DND-41 (cell line): Measurements from ENCODE around the gene PRR35.

Experiments
- ATAC-seq: fragments of 200-7000 bp; cut with Tn5 transposase; 3 replicates; pipeline ENCODE4 v1.9.1; 2021; ENCODE audit warnings: low read depth; ENCODE audit not compliant: insufficient read depth
- DNase-seq: peaks from one replicate; pipeline ENCODE4 v3.0.0-alpha.2; 2020
- H2AFZ ChIP-seq: 2 replicates; pipeline ENCODE4 v1.6.0; 2012; ENCODE audit warnings: low read depth, low read length
- H3K27ac ChIP-seq: 2 replicates; pipeline ENCODE4 v1.5.1; 2012; ENCODE audit warnings: low read length, inconsistent platforms
- H3K27me3 ChIP-seq: fragments of 200-600 bp; sonication (generic); 2 replicates; pipeline ENCODE4 v1.6.0; 2012; ENCODE audit warnings: low read length, mild to moderate bottlenecking, inconsistent platforms; ENCODE audit not compliant: insufficient read depth, poor library complexity
- H3K36me3 ChIP-seq: 2 replicates; pipeline ENCODE4 v1.5.1; 2012; ENCODE audit warnings: low read length, inconsistent platforms; ENCODE audit not compliant: insufficient read depth
- H3K4me1 ChIP-seq: 2 replicates; pipeline ENCODE4 v1.5.1; 2012; ENCODE audit warnings: mild to moderate bottlenecking, low read length; ENCODE audit not compliant: insufficient read depth
- H3K4me2 ChIP-seq: 2 replicates; pipeline ENCODE4 v1.6.0; 2012; ENCODE audit warnings: mild to moderate bottlenecking, moderate library complexity, low read length, inconsistent platforms; ENCODE audit not compliant: insufficient read depth
- H3K4me3 ChIP-seq, 2 experiments: fragments of 200-600 bp in 1 of 2; shearing (Covaris generic) in 1 of 2; 2 replicates each; pipeline ENCODE4 v1.5.1; 2012 to 2016; ENCODE audit warnings: inconsistent platforms in 2 of 2, low read length in 2 of 2, mild to moderate bottlenecking in 2 of 2, low read depth in 1 of 2, moderate library complexity in 1 of 2
- H3K79me2 ChIP-seq: 2 replicates; pipeline ENCODE4 v1.6.0; 2012; ENCODE audit warnings: low read length, inconsistent platforms; ENCODE audit not compliant: insufficient read depth
- H3K9ac ChIP-seq: 2 replicates; pipeline ENCODE4 v1.6.0; 2012; ENCODE audit warnings: low read depth, mild to moderate bottlenecking, inconsistent platforms, low read length, moderate library complexity
- H3K9me3 ChIP-seq: 2 replicates; pipeline ENCODE4 v1.5.1; 2012; ENCODE audit warnings: low read length, moderate library complexity, mild to moderate bottlenecking, inconsistent platforms; ENCODE audit not compliant: insufficient read depth, severe bottlenecking
- H4K20me1 ChIP-seq: 2 replicates; pipeline ENCODE4 v1.6.0; 2012; ENCODE audit warnings: low read length; ENCODE audit not compliant: insufficient read depth
- EZH2 ChIP-seq: IDR thresholded peaks from 3 replicates; pipeline ENCODE4 v1.6.1; 2012; ENCODE audit warnings: borderline replicate concordance, low read depth, mild to moderate bottlenecking, moderate library complexity, low read length, inconsistent platforms; ENCODE audit not compliant: severe bottlenecking
- TF ChIP-seq, protein P1 (sequence below): IDR thresholded peaks from 2 replicates; pipeline ENCODE4 v1.5.1; 2012; ENCODE audit warnings: borderline replicate concordance, low read length, moderate library complexity, mild to moderate bottlenecking; ENCODE audit not compliant: poor library complexity, severe bottlenecking; ENCODE audit errors: extremely low read depth

The PRR35 gene

DNA sequence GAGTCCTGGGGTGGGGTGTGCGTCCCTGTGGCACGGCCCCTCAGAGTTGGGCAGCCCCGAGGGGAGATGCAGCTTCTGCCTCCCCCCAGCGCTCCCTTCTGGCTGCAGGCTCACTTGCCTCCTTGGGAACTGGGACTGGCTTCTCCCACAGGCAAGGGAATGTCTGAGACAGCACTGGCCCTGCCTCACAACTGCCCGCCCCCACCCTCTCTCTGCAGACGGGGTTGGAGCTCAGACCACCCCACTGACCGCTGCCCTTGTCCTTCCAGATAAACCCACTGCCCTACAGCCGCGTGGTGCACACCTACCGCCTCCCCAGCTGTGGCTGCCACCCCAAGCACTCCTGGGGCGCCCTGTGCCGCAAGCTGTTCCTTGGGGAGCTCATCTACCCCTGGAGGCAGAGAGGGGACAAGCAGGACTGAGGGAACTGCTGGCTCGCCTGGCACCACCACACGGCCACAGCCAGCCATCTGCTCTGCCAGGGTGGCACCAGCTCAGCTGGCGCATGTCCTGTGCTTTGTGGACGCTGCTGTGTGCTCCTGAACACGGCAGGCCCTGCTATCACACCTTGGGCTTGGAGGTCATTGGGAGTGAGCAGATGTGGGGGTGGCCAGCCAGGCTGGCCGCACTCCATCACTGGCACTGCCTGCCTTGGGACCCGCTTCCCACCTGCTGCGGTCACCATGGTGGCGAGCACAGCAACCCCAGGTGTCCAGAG lies 22.6 kb downstream of the PRR35 start:
- H3K27me3 ChIP-seq: no peaks in the 10 kb centered on the region
- no peaks in the 10 kb centered on the region for H3K9me3 ChIP-seq
- peak; percentile 5 for DNase-seq
- no peak overlapping the region for H3K27ac ChIP-seq
- peaks cover 22% of the 10 kb centered on the region for H4K20me1 ChIP-seq
- no peak overlapping the region for H3K4me3 ChIP-seq
- no peak overlapping the region for H3K9ac ChIP-seq
- H3K4me1 ChIP-seq: peaks cover 11% of the 10 kb centered on the region
- H2AFZ ChIP-seq: no peak overlapping the region
- no peak for TF ChIP-seq EZH2
- TF ChIP-seq, protein P1, sequence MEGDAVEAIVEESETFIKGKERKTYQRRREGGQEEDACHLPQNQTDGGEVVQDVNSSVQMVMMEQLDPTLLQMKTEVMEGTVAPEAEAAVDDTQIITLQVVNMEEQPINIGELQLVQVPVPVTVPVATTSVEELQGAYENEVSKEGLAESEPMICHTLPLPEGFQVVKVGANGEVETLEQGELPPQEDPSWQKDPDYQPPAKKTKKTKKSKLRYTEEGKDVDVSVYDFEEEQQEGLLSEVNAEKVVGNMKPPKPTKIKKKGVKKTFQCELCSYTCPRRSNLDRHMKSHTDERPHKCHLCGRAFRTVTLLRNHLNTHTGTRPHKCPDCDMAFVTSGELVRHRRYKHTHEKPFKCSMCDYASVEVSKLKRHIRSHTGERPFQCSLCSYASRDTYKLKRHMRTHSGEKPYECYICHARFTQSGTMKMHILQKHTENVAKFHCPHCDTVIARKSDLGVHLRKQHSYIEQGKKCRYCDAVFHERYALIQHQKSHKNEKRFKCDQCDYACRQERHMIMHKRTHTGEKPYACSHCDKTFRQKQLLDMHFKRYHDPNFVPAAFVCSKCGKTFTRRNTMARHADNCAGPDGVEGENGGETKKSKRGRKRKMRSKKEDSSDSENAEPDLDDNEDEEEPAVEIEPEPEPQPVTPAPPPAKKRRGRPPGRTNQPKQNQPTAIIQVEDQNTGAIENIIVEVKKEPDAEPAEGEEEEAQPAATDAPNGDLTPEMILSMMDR: no peak
- H3K36me3 ChIP-seq: peaks cover 30% of the 10 kb centered on the region
- H3K79me2 ChIP-seq: peaks cover 9% of the 10 kb centered on the region
- H3K4me2 ChIP-seq: no peak overlapping the region
- ATAC-seq: no peak

GRCh38 chr16:583470-583814 lies 23.2 kb downstream of the PRR35 start:
- ATAC-seq: no peak
- peaks cover 29% of the 10 kb centered on the region for H4K20me1 ChIP-seq
- H3K4me3 ChIP-seq: no peak overlapping the region

GRCh38 chr16:583815-584591 lies 23.8 kb downstream of the PRR35 start:
- Histone ChIP-seq H3K9ac (no peak overlapping the region), H3K36me3 (peaks cover 20% of the 10 kb centered on the region), H3K9me3 (no peaks in the 10 kb centered on the region), H4K20me1 (peaks cover 31% of the 10 kb centered on the region), H3K27me3 (no peaks in the 10 kb centered on the region), H3K27ac (no peak overlapping the region), H2AFZ (no peak overlapping the region), H3K4me1 (peaks cover 18% of the 10 kb centered on the region), H3K4me3 (no peak overlapping the region), H3K4me2 (no peak overlapping the region), H3K79me2 (peaks cover 19% of the 10 kb centered on the region)
- TF ChIP-seq, protein P1: no peak
- TF ChIP-seq EZH2: no peak
- peak; percentile 10 for DNase-seq
- ATAC-seq: no peak

More at GRCh38 chr16:583470-583814, 23.2 kb downstream of the PRR35 start:
- DNase-seq: no peak
- TF ChIP-seq, protein P1: no peak
- Histone ChIP-seq H3K27ac (no peak overlapping the region), H3K9me3 (no peaks in the 10 kb centered on the region), H2AFZ (no peak overlapping the region), H3K27me3 (no peaks in the 10 kb centered on the region), H3K36me3 (peaks cover 23% of the 10 kb centered on the region), H3K4me1 (peaks cover 17% of the 10 kb centered on the region), H3K9ac (no peak overlapping the region), H3K4me2 (no peak overlapping the region), H3K79me2 (peaks cover 16% of the 10 kb centered on the region)
